Neural crest cell (in vitro differentiated cells): Measurements from ENCODE around the gene MAL. TPM values are rescaled to one million over a fixed set of nuclear protein-coding genes. Genes with fewer than 3 reads are reported as not detected.

Experiments used
- DNase-seq: peaks from one replicate; pipeline ENCODE4 v3.0.0; 2021; ENCODE audit warnings: low read depth, mixed read lengths, low spot score
- H3K27ac Mint-ChIP-seq: one replicate; pipeline ENCODE4 v1.8.0; 2021; ENCODE audit warnings: mild to moderate bottlenecking, mixed read lengths; ENCODE audit not compliant: unreplicated experiment
- H3K27me3 Mint-ChIP-seq: 2 replicates; pipeline ENCODE4 v1.8.0; 2021; ENCODE audit warnings: low read depth, mild to moderate bottlenecking, mixed read lengths
- H3K36me3 Mint-ChIP-seq: 2 replicates; pipeline ENCODE4 v1.8.0; 2021; ENCODE audit warnings: low read depth, mild to moderate bottlenecking, mixed read lengths
- H3K4me1 Mint-ChIP-seq: 2 replicates; pipeline ENCODE4 v1.8.0; 2021; ENCODE audit warnings: mixed read lengths
- H3K4me3 Mint-ChIP-seq: one replicate; pipeline ENCODE4 v1.8.0; 2021; ENCODE audit warnings: mild to moderate bottlenecking, mixed read lengths
- H3K9me3 Mint-ChIP-seq: 2 replicates; pipeline ENCODE4 v1.8.0; 2021; ENCODE audit warnings: mixed read lengths
- total RNA-seq: library from RNA; stranded (reverse); gene quantifications from 2 replicates; pipeline ENCODE4 v1.2.1, GENCODE V29; 2021
- TF ChIP-seq, protein P1 (sequence below): fragments of 200-600 bp; sonication (generic); conservative IDR thresholded peaks from 2 replicates; pipeline ENCODE4 v1.5.0; 2021; ENCODE audit warnings: antibody characterized with exemption, mild to moderate bottlenecking

The MAL gene
- total RNA-seq, 1 donor from 2014 or later, result 0.65 TPM

DNA sequence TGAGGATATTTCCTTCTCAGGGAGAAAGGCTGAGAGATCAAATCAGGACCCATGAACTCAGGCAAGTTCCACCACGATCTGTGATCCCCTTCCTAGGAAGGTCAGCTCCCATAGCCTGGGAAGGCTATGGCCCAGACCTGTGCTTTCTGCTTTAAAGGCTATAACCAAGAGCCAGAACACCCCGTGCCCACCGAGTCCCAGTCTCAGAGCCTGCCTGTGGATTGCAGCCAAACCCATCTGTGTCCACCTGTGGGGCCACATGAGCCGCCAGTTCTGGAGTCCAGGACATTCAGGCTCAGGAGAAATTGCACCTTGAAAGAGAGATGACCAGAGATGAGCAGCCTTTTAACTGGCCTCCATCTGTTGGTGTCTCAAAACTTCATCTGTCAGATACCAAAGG, 46.9 kb downstream of the MAL start:
- no peaks in the 10 kb centered on the region for H3K36me3 Mint-ChIP-seq
- no peak overlapping the region for H3K4me3 Mint-ChIP-seq
- H3K27ac Mint-ChIP-seq, result no peak overlapping the region
- peaks cover 20% of the 10 kb centered on the region for H3K27me3 Mint-ChIP-seq
- TF ChIP-seq, protein P1, sequence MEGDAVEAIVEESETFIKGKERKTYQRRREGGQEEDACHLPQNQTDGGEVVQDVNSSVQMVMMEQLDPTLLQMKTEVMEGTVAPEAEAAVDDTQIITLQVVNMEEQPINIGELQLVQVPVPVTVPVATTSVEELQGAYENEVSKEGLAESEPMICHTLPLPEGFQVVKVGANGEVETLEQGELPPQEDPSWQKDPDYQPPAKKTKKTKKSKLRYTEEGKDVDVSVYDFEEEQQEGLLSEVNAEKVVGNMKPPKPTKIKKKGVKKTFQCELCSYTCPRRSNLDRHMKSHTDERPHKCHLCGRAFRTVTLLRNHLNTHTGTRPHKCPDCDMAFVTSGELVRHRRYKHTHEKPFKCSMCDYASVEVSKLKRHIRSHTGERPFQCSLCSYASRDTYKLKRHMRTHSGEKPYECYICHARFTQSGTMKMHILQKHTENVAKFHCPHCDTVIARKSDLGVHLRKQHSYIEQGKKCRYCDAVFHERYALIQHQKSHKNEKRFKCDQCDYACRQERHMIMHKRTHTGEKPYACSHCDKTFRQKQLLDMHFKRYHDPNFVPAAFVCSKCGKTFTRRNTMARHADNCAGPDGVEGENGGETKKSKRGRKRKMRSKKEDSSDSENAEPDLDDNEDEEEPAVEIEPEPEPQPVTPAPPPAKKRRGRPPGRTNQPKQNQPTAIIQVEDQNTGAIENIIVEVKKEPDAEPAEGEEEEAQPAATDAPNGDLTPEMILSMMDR, result no peak
- peaks cover 3% of the 10 kb centered on the region for H3K4me1 Mint-ChIP-seq
- H3K9me3 Mint-ChIP-seq, result no peaks in the 10 kb centered on the region
- no peak for DNase-seq

DNA sequence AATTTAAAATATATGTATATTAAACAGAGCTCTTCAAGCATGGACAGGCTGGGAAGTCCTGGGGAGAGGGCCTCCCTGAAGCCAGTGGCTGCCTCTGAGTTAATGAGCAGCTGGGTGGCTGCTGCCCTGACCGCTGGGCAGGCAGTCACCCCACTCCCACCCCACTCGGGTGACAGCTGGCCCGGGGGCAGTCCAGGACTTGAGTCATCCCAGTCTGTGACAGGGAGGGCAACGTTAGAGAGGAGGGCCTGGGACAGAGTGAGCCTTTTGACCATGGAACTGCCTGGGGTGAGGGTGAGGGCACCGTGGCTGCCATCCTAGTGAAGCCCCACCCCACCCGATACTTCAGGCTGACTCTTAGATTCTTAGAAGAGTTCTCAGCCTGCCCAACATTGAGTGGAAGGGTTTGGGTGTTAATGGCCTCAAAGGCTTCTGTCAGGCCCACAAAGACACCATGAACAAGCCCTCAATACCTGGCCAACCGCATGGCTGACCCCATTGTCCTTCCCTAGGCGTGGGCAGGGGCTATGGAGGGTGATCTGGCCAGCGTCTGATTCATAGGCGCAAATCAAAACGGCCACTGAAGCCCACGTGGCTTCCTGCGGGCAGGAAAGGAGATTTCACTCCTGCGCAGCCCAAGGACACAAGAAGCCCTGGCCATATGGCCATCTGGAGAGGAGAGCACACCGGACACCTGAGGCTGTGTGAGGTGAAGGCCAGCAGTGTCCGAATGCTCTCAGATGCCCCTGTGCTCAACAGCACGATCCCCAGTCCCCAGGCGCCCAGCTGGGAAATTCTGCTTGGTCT, 48.6 kb downstream of the MAL start:
- DNase-seq, result no peak
- Mint-ChIP-seq H3K36me3 (no peaks in the 10 kb centered on the region), H3K4me1 (peaks cover 14% of the 10 kb centered on the region), H3K9me3 (no peaks in the 10 kb centered on the region), H3K27me3 (peaks cover 32% of the 10 kb centered on the region), H3K4me3 (no peak overlapping the region), H3K27ac (no peak overlapping the region)
- TF ChIP-seq, protein P1, result no peak

DNA sequence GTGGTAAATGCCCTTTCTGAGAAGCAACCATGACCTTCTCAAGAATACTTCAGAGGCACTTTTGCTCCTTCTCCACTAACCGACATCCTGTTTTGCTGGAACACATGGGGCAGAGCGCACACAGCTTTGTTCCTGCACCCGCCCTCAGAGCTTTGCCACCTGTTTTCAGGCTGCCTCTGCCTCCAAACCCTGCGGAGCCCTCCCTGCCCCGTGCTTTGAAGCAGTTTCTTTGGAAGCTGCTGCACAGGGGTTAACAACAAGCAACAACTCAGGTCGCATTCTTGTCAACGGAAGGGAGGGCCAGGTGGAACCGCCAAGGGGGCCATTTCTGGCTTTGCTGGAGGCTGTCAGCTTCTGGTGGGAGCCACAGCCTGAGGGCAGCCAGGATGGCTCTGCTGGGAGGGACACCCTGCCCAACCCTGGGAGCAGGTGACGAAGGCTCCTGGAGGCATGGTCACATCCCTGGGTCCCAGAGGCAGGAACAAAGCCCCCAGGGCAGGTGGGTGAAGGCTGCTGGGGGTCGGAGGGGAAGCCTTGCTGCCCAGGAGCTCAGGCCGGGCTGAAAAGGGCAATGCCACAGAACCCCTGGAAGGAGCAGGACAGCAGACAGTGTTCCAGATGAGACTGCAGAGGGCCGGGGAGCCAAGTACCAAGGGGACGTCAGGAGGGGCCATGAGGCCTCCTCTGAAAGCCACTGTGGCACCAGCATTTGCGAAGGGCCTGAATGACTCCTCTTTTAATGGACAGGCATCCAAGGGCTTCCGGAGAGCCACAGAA, 49.3 kb downstream of the MAL start:
- Mint-ChIP-seq H3K36me3 (no peaks in the 10 kb centered on the region), H3K4me1 (peaks cover 16% of the 10 kb centered on the region), H3K9me3 (no peaks in the 10 kb centered on the region), H3K27ac (no peak overlapping the region), H3K4me3 (no peak overlapping the region), H3K27me3 (peaks cover 37% of the 10 kb centered on the region)
- no peak for DNase-seq
- TF ChIP-seq, protein P1, result no peak

DNA sequence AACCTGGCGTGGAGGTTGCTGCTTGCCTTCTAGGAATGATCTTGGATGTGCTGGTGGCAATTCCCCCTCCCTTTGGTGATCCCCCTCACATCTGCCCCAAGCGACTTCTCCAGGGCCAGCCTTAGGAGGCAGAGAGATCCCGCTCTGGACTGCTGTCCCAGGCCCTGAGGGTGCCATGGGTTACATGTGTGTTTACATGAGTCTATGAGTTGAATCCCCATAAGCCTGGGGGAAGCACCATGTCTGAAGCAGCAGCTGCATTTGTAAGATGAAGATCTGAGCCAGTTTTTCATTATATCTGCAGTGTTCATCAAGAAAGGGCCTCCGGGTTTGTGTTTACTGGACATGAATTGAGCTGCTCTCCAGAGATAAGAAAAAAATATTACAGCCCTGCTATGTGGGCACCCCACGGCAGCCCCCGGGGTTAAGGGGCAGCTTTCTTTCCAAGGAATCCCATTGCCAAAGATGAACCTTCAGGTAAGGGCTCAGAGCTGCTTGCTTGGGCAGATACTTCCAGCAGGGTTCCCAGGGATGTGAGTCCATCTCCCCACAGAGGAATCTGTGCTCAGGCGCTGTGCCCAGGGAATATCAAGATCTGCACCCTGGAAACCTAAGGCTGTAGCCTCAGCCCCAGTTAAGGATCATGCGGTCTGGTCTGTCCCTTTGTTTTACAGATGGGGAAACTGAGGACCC, 50.1 kb downstream of the MAL start:
- Mint-ChIP-seq H3K9me3 (no peaks in the 10 kb centered on the region), H3K4me1 (peaks cover 19% of the 10 kb centered on the region), H3K36me3 (no peaks in the 10 kb centered on the region), H3K4me3 (no peak overlapping the region), H3K27me3 (peaks cover 39% of the 10 kb centered on the region), H3K27ac (no peak overlapping the region)
- DNase-seq, result no peak
- TF ChIP-seq, protein P1, result no peak

DNA sequence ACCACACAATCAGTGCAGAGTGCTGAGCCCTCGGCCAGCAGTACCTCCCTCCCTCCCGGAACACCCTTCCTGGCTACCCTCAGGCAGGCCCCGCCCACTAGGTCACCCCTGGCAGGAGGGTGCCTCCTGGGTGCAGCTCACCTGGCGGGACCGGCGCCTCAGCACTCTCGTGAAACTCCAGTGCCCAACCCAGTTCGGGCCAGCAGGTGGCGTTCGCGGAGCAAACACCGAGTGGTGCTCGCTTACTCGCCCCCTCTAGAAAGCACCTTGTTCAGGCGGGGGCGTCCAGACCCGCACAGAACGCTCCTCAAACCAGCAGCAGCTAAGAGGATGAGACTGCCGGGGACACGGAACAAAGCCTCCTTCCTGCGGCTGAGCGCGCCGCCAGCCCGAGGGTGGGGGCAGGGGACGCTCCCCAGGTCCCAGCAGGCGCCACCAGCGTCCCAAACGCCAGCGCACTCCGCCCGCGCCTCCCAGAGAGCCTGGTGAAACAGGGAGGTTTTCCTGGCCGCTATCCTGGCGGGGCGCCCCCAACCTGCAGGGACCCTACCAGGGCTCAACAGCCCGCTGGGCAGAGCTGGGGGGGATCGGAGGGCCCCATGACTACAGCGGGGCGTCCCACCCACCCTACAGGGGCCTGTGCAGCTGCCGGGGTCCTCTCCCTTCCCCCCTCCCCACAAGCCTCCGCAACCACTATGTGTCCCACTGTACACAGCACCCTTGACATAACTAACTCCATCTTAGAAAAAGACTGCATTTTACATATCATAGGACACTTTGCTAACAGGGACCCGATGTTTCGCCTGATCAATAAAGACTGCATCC, 51.4 kb downstream of the MAL start:
- peak; percentile 73 for DNase-seq
- Mint-ChIP-seq H3K36me3 (no peaks in the 10 kb centered on the region), H3K27ac (no peak overlapping the region), H3K4me1 (peaks cover 19% of the 10 kb centered on the region), H3K27me3 (peaks cover 39% of the 10 kb centered on the region), H3K4me3 (peak overlapping the region; percentile 79), H3K9me3 (no peaks in the 10 kb centered on the region)
- TF ChIP-seq, protein P1, result peak; percentile 92
